HepG2 (cell line): ENCODE measurements around the gene TCAIM. TPM values are rescaled to one million over a fixed set of nuclear protein-coding genes. Genes with fewer than 3 reads are reported as not detected.
A peak's percentile ranks its signal among the peaks of the same experiment; 100 is the strongest.

Experiments
- ATAC-seq: fragments of 200-7000 bp; cut with Tn5 transposase; 3 replicates; pipeline ENCODE4 v1.9.1; 2020; ENCODE audit warnings: mild to moderate bottlenecking, moderate library complexity
- BruUV-seq: library from RNA; stranded (reverse); fragments of 400-500 nt; replicated peaks from 2 replicates; lab custom pipeline; 2021; lab: Mats Ljungman, UMichigan
- CTCF ChIA-PET: fragments of 300-600 bp; formaldehyde crosslinking; extraction: SDS; loops from one replicate; lab custom pipeline; 2021; ENCODE audit warnings: low total read pairs, inconsistent platforms, low intra/inter-chr PET ratio; lab: Yijun Ruan, JAX
- POLR2A ChIA-PET: fragments of 350-600 bp; sonication (Branson Sonifier 250); formaldehyde crosslinking; loops from one replicate; lab custom pipeline; 2020; ENCODE audit warnings: antibody characterized with exemption, inconsistent platforms; lab: Yijun Ruan, JAX
- DNase-seq: peaks from one replicate; pipeline ENCODE4 v3.0.0-alpha.2; 2015; ENCODE audit warnings: low spot score
- FAIRE-seq: peaks from 3 replicates; lab custom pipeline; 2011; peaks lifted over from hg19 to GRCh38; lab: Jason Lieb, UNC
- H2AFZ ChIP-seq: one replicate; pipeline ENCODE4 v1.6.1; 2011; ENCODE audit warnings: low read length, inconsistent platforms
- H3K27ac ChIP-seq: fragments of 300-600 bp; 3 replicates; pipeline ENCODE4 v1.8.0; 2011; ENCODE audit warnings: mixed run types, mild to moderate bottlenecking, mixed read lengths, low read length, inconsistent platforms; ENCODE audit not compliant: insufficient read depth; ENCODE audit errors: extremely low read length
- H3K27me3 ChIP-seq, 2 experiments: fragments of 200-600 bp in 1 of 2; 2 replicates in 1 of 2; 3 replicates in 1 of 2; pipeline versions ENCODE4 v1.6.0 to v1.8.0; 2011; ENCODE audit warnings: low read length in 2 of 2, mild to moderate bottlenecking in 2 of 2, moderate library complexity in 2 of 2, inconsistent platforms in 1 of 2; ENCODE audit not compliant: insufficient read depth in 2 of 2, control insufficient read depth in 1 of 2
- H3K36me3 ChIP-seq, 2 experiments: fragments of 200-600 bp in 1 of 2; replicated peaks in 1 of 2; 2 replicates in 1 of 2; 3 replicates in 1 of 2; pipeline versions ENCODE4 v1.5.1 to v1.8.0; 2011; ENCODE audit warnings: low read length in 2 of 2, inconsistent platforms in 1 of 2; ENCODE audit not compliant: insufficient read depth in 2 of 2, control insufficient read depth in 1 of 2
- H3K4me1 ChIP-seq: 2 replicates; pipeline ENCODE4 v1.5.1; 2012; ENCODE audit warnings: low read length, inconsistent platforms; ENCODE audit not compliant: insufficient read depth
- H3K4me2 ChIP-seq: 2 replicates; pipeline ENCODE4 v1.6.0; 2011; ENCODE audit warnings: low read depth, low read length, inconsistent platforms
- H3K4me3 ChIP-seq, 3 experiments: fragments of 200-600 bp in 1 of 3; sonication (generic), shearing (Covaris generic) in 1 of 3; replicated peaks in 1 of 3; 2 replicates each; pipeline ENCODE4 v1.5.1; 2011 to 2016; ENCODE audit warnings: low read length in 3 of 3, inconsistent platforms in 2 of 3, low read depth in 2 of 3, mild to moderate bottlenecking in 2 of 3, control low read depth in 1 of 3, mixed read lengths in 1 of 3; ENCODE audit not compliant: insufficient read depth in 1 of 3
- H3K79me2 ChIP-seq: one replicate; pipeline ENCODE4 v1.6.1; 2011; ENCODE audit warnings: low read length, inconsistent platforms; ENCODE audit not compliant: insufficient read depth
- H3K9ac ChIP-seq: 2 replicates; pipeline ENCODE4 v1.6.0; 2011; ENCODE audit warnings: mild to moderate bottlenecking, low read depth, low read length, inconsistent platforms; ENCODE audit not compliant: insufficient read depth
- H3K9me3 ChIP-seq: 2 replicates; pipeline ENCODE4 v1.5.1; 2012; ENCODE audit warnings: mild to moderate bottlenecking, low read length
- H4K20me1 ChIP-seq: 2 replicates; pipeline ENCODE4 v1.6.0; 2011; ENCODE audit warnings: inconsistent platforms, mild to moderate bottlenecking, low read length, moderate library complexity; ENCODE audit not compliant: insufficient read depth
- ATAD3A ChIP-seq: sonication (generic); formaldehyde crosslinking; IDR thresholded peaks from 2 replicates; pipeline ENCODE4 v1.4.0; 2020; ENCODE audit warnings: missing genetic modification reagents
- CBX2 ChIP-seq, 2 experiments: fragments of 200-600 bp in 1 of 2; sonication (generic); formaldehyde crosslinking in 1 of 2; IDR thresholded peaks; 2 replicates each; pipeline versions ENCODE4 v1.7.0 to v1.8.1; 2018 to 2022; ENCODE audit warnings: low read depth in 2 of 2, low read length in 1 of 2, mild to moderate bottlenecking in 1 of 2, missing genetic modification reagents in 1 of 2
- GABPB1 ChIP-seq: IDR thresholded peaks from 2 replicates; pipeline ENCODE4 v1.6.1; 2016; ENCODE audit warnings: mild to moderate bottlenecking, missing genetic modification reagents, moderate library complexity, missing compliant biosample characterization
- GATAD2A ChIP-seq: IDR thresholded peaks from 2 replicates; pipeline ENCODE4 v1.6.1; 2016
- HES4 ChIP-seq: sonication (generic); formaldehyde crosslinking; IDR thresholded peaks from 2 replicates; pipeline ENCODE4 v1.9.0; 2021; ENCODE audit warnings: mild to moderate bottlenecking, missing genetic modification reagents, borderline replicate concordance
- HHEX ChIP-seq: IDR thresholded peaks from 2 replicates; pipeline ENCODE4 v1.6.1; 2016; ENCODE audit warnings: control low read depth
- HNF4A ChIP-seq: sonication (generic); formaldehyde crosslinking; IDR thresholded peaks from 2 replicates; pipeline ENCODE4 v1.4.0; 2020; ENCODE audit warnings: missing genetic modification reagents
- HNF4G ChIP-seq, 2 experiments: sonication (generic) in 1 of 2; formaldehyde crosslinking in 1 of 2; IDR thresholded peaks; 2 replicates each; pipeline versions ENCODE4 v1.4.0 to v1.6.1; 2011 to 2020; ENCODE audit warnings: borderline replicate concordance in 2 of 2, low read depth in 2 of 2, mild to moderate bottlenecking in 2 of 2, low read length in 1 of 2, missing genetic modification reagents in 1 of 2, moderate library complexity in 1 of 2
- PAWR ChIP-seq: sonication (generic); formaldehyde crosslinking; IDR thresholded peaks from 2 replicates; pipeline ENCODE4 v1.4.0; 2020; ENCODE audit warnings: missing genetic modification reagents, mild to moderate bottlenecking, borderline replicate concordance
- RFXANK ChIP-seq: IDR thresholded peaks from 2 replicates; pipeline ENCODE4 v1.6.1; 2016
- RORA ChIP-seq: sonication (generic); formaldehyde crosslinking; IDR thresholded peaks from 2 replicates; pipeline ENCODE4 v1.5.0; 2020; ENCODE audit warnings: mild to moderate bottlenecking, missing genetic modification reagents, moderate library complexity
- SIX4 ChIP-seq: sonication (generic); formaldehyde crosslinking; IDR thresholded peaks from 2 replicates; pipeline ENCODE4 v1.4.0; 2020; ENCODE audit warnings: missing genetic modification reagents
- SP5 ChIP-seq: IDR thresholded peaks from 2 replicates; pipeline ENCODE4 v1.6.1; 2016; ENCODE audit warnings: low read depth, borderline replicate concordance
- TOE1 ChIP-seq: sonication (generic); formaldehyde crosslinking; IDR thresholded peaks from 2 replicates; pipeline ENCODE4 v1.4.0; 2020; ENCODE audit warnings: mild to moderate bottlenecking, missing genetic modification reagents
- ZBTB21 ChIP-seq: sonication (generic); formaldehyde crosslinking; IDR thresholded peaks from 2 replicates; pipeline ENCODE4 v1.4.0; 2020; ENCODE audit warnings: missing genetic modification reagents
- ZEB1 ChIP-seq: IDR thresholded peaks from 2 replicates; pipeline ENCODE4 v1.6.1; 2012; ENCODE audit warnings: mild to moderate bottlenecking, low read depth, inconsistent platforms; ENCODE audit not compliant: insufficient replicate concordance
- ZNF264 ChIP-seq: sonication (generic); formaldehyde crosslinking; IDR thresholded peaks from 2 replicates; pipeline ENCODE4 v1.4.0; 2020; ENCODE audit warnings: missing genetic modification reagents
- ZNF350 ChIP-seq: sonication (generic); formaldehyde crosslinking; IDR thresholded peaks from 2 replicates; pipeline ENCODE4 v1.4.0; 2020; ENCODE audit warnings: mild to moderate bottlenecking, low read depth, missing genetic modification reagents, borderline replicate concordance
- ZNF7 ChIP-seq: IDR thresholded peaks from 2 replicates; pipeline ENCODE4 v1.6.1; 2016; ENCODE audit warnings: missing biosample characterization, missing genetic modification reagents
- WGBS: methylation state at CpG from one replicate; pipeline ENCODE4 v1.1.6; 2017; ENCODE audit warnings: low lambda C conversion rate; 5-methylcytosine and 5-hydroxymethylcytosine counted together
- in situ Hi-C: cut with HindIII; loops from 2 replicates; pipeline ENCODE4 v1.10.0; 2017; ENCODE audit warnings: low pct_unique_long_range_greater_than_20kb; ENCODE audit not compliant: extremely low pct_ligation_motif_present
- intact Hi-C: fragments of 100-400 bp; cut with micrococcal nuclease; formaldehyde crosslinking; loops from one replicate; pipeline ENCODE4 v1.10.0; 2022; ENCODE audit not compliant: unreplicated experiment
- polyA plus RNA-seq, 8 experiments: library from polyadenylated mRNA; depleted of rRNA in 3 of 8; stranded (reverse) in 7 of 8; unstranded in 1 of 8; fragments of >200 nt; fragmentation: Illumina TruSeq in 4 of 8; extraction: Trizol in 4 of 8; gene quantifications; 2 replicates each; pipeline versions ENCODE4 v1.2.1 to v1.2.3, GENCODE V29; 2011 to 2016; ENCODE audit warnings: low read depth in 4 of 8, missing spikeins in 1 of 8, mixed read lengths in 1 of 8; ENCODE audit not compliant: insufficient read depth in 1 of 8
- total RNA-seq, 5 experiments: library from RNA; depleted of rRNA; stranded (reverse); fragments of >200 nt; fragmentation: Illumina TruSeq; extraction: Trizol; gene quantifications; 2 replicates each; pipeline ENCODE4 v1.2.3, GENCODE V29; 2016; ENCODE audit warnings: low read depth in 1 of 5
- TF ChIP-seq, protein P1 (sequence below): sonication (generic); formaldehyde crosslinking; IDR thresholded peaks from 2 replicates; pipeline ENCODE4 v1.5.0; 2020; ENCODE audit warnings: missing genetic modification reagents

The TCAIM gene
- total and polyA plus RNA-seq, 2 of the 13 experiments (the other 11 are each of a cell fraction or from before 2014, with no cell fraction given), result 16.9 to 22.6 TPM

DNA sequence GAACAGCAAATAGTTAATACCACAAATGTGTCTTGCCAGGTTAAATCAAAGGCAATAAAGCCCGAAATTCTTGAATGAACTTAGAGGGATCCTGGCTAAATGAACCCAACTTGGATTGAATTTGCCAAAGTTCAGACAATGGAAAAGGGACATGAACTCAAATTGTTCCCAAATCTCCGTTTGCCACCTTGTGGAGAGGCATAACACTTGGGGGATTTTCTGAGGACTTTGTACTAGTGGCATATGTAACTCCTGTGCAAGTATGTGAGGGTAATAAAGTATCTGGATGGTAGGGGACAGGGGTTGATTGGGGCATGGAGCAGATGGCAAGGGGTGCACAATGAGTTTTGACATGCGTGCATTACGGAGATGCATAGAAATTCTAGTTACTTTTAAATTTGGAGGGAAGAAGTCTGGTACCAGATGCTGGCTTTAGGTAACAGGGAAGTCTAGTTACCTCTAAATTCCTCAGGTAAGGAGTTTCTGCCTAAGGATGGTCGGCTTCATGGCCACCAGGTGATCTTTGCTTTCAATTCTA, 1.2 kb upstream of the TCAIM start:
- ATAC-seq (no peak), DNase-seq (no peak), FAIRE-seq (no peak)
- no peaks in the 10 kb centered on the region for H3K9me3 ChIP-seq
- peak overlapping the region; percentile 88 for H3K4me2 ChIP-seq
- H3K4me1 ChIP-seq, result peaks cover 53% of the 10 kb centered on the region
- H3K9ac ChIP-seq, result peak overlapping the region; percentile 86; the same call in 1 of the 2 replicates
- intact Hi-C loops (loop anchor here (5.0 to 10.0 kb wide), 2 partner anchors 175 to 1897 kb away; no protein-coding TSS in a partner anchor), in situ Hi-C loops (no loop called here)
- H3K36me3 ChIP-seq, result no peaks in the 10 kb centered on the region
- H3K4me3 ChIP-seq, result peak overlapping the region; percentile 80 to 90 (median 81); a peak in 4 of 6 replicates
- no peaks in the 10 kb centered on the region for H4K20me1 ChIP-seq
- TF ChIP-seq PAWR, result no peak
- peak; percentile 54; the same call in 1 of the 2 replicates for TF ChIP-seq HNF4G (IDR thresholded peaks at IDR 0.05; ENCODE audit: borderline replicate concordance, low read depth, low read length)
- no peak for TF ChIP-seq HNF4G (CRISPR knock-in tag; IDR thresholded peaks at IDR 0.05; ENCODE audit: borderline replicate concordance, low read depth)
- peak; percentile 23; the same call in 1 of the 2 replicates for TF ChIP-seq HNF4A (CRISPR knock-in tag)
- H3K79me2 ChIP-seq, result peaks cover 27% of the 10 kb centered on the region
- ChIA-PET CTCF (no interaction called here), POLR2A (interaction anchor here (0.7 to 3.9 kb wide), 22 partner anchors 8 to 424 kb away, joined by 3 to 67 read pairs (median 8); partner anchors contain the start of genes KIAA1143, KIF15 and ZNF445)
- no TSS peak for BruUV-seq
- no peak overlapping the region for H2AFZ ChIP-seq
- no peaks in the 10 kb centered on the region; a peak in 1 of 5 replicates for H3K27me3 ChIP-seq
- WGBS, result 82% methylated on average over 5 of the region's 5 CpGs
- H3K27ac ChIP-seq, result peak overlapping the region; percentile 96

DNA sequence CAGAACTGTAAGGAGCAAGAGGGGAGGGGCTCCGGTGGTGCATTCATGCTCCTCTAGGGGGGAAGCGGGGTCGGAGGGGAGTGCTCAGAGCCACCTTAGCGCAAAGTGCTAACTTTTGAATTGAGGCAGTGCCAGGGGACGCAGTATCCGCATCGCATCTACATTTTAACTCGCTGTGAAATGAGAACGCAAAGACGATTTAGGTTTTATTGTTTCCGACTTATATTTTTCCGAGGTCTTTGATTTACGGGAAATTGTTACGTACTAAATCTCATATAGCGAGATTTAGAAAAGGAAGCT, 212 bp downstream of the TCAIM start:
- ChIA-PET CTCF (no interaction called here), POLR2A (interaction anchor here (0.6 to 3.9 kb wide), 25 partner anchors 8 to 172 kb away, joined by 3 to 67 read pairs (median 6); partner anchors contain the start of gene ZNF445)
- 2% methylated on average over 12 of the region's 15 CpGs for WGBS
- Histone ChIP-seq H3K9me3 (no peaks in the 10 kb centered on the region), H3K9ac (peak overlapping the region; percentile 86), H3K36me3 (peaks cover 0 to 1% of the 10 kb centered on the region in 2 experiments; a peak in 1 of 5 replicates), H3K27me3 (no peaks in the 10 kb centered on the region; a peak in 1 of 5 replicates), H3K4me1 (peaks cover 56% of the 10 kb centered on the region), H3K79me2 (peaks cover 27% of the 10 kb centered on the region), H3K27ac (peak overlapping the region; percentile 96), H4K20me1 (no peaks in the 10 kb centered on the region), H2AFZ (peak overlapping the region; percentile 56), H3K4me2 (peak overlapping the region; percentile 88), H3K4me3 (peak overlapping the region; percentile 80 to 90 (median 81))
- intact Hi-C loops, result loop anchor here (1.0 to 10.0 kb wide), 3 partner anchors 101 to 1896 kb away; no protein-coding TSS in a partner anchor
- BruUV-seq, result no TSS peak
- FAIRE-seq, result no peak
- in situ Hi-C loops, result no loop called here
- ATAC-seq, result no peak
- DNase-seq, result no peak
- TF ChIP-seq ATAD3A (no peak), ZEB1 (no peak), HHEX (CRISPR knock-in tag) (no peak), ZNF7 (no peak), CBX2 (IDR thresholded peaks at IDR 0.05; ENCODE audit: low read depth, low read length) (no peak), CBX2 (CRISPR knock-in tag; IDR thresholded peaks at IDR 0.05; ENCODE audit: low read depth) (no peak), GABPB1 (CRISPR knock-in tag) (no peak), SIX4 (CRISPR knock-in tag) (no peak), SP5 (CRISPR knock-in tag) (peak; percentile 69), GATAD2A (CRISPR knock-in tag) (0 out of 2 replicates have a peak, but pooled peaks have one; percentile 24), ZNF350 (CRISPR knock-in tag) (no peak), ZNF264 (CRISPR knock-in tag) (no peak), RORA (CRISPR knock-in tag) (no peak), ZBTB21 (CRISPR knock-in tag) (no peak), HES4 (CRISPR knock-in tag) (no peak), TOE1 (CRISPR knock-in tag) (no peak), RFXANK (no peak)
- TF ChIP-seq, protein P1, sequence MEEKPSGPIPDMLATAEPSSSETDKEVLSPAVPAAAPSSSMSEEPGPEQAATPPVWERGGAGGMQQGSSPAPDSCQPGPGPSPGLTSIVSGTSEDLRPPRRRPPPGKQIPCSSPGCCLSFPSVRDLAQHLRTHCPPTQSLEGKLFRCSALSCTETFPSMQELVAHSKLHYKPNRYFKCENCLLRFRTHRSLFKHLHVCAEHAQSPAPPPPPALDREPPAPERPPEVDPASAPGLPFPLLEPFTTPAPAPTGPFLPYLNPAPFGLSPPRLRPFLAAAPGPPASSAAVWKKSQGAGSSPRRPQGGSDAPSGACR (CRISPR knock-in tag), result no peak; the same call in 1 of the 2 replicates
